GM19372 (cell line): ENCODE results near the gene BICD1.
"Not testable (repeated sequence)": the region's sequence is repeated elsewhere in the genome, so short reads cannot be mapped to it uniquely, and the experiment has no call there.

Experiments
- ATAC-seq: cut with Tn5 transposase; IDR thresholded peaks from one replicate; pipeline ENCODE4 v1.9.1; 2021; ENCODE audit warnings: mild to moderate bottlenecking, low read depth, moderate library complexity; ENCODE audit not compliant: unreplicated experiment

BICD1 gene

DNA sequence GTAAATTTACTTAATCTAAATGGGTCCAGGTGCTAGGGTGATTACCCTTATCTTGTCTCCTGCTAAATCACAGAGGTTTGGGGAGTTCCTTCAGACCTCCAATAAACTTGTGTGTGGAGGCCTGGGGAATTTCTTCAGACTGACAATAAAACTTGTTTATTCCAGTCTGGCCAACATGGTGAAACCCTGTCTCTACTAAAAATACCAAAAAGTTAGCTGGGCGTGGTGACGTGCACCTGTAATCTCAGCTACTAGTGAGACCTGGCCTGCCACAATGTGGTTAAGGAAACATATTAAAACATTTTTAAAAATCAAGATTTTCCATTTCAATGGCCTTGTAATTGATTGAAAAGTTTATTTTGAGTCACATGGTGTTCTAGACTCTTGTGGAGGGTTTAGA lies 165.8 kb downstream of the BICD1 start:
- peak; percentile 19 for ATAC-seq

DNA sequence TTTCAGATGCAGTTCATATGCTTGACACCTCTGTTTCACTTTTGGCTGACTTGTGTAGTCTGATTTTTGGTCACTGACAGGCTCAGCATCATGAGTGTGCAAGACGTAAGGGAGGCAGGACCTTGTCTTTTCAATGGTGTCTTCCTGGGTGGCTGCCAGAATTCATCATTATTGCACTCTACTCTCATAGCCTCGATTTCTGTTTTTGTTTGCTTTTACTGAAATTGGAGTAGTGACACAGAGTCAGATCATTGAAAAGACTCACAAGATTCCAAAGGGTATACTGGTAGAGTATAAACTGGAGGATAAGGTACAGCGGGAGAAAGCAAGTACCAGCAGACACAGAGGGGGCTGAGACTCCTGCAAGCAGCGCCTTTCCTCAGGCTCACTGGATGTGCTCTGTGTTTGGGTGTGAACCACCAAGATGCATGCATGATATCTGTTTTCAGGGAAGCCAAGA lies 166.4 kb downstream of the BICD1 start:
- ATAC-seq, result peak; percentile 55

DNA sequence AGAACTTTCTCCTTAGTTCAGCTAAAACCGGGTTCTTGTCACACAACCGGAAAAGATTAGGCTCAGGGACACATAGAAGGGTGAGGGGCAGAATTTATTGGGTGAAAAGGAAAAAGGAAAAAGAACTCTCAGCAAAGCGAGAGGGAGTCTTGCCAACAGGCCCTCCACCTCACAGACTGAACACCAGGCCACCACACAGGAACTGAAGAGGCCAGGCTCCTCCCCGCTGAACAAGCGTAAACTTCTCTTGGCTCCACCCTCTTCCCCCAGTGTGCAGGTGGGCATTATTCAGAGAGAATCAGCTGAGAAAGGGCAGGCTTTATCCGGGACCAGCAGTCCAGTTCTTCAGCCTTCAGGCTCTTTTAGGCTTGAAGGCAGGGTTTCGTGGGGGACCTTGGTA lies 167.1 kb downstream of the BICD1 start:
- ATAC-seq, result peak; percentile 83

DNA sequence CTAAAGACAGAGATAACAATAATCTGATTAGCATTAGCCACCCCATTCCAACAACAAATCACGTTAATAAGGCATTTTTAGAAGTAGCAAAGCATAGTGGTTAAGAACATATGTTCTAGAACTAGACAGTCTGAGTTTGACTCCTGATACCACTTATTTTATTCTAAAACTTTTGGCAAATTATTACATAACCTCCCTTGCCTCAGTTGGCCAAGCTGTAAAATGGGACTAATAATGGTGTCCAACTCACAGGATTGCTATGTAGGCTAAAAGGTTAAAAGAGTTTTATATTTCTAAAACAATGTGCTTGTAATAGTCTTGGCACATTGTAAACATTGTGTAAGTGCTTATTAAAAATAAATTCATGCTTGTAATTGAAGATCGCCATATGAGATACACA lies 168.0 kb downstream of the BICD1 start:
- no peak for ATAC-seq

DNA sequence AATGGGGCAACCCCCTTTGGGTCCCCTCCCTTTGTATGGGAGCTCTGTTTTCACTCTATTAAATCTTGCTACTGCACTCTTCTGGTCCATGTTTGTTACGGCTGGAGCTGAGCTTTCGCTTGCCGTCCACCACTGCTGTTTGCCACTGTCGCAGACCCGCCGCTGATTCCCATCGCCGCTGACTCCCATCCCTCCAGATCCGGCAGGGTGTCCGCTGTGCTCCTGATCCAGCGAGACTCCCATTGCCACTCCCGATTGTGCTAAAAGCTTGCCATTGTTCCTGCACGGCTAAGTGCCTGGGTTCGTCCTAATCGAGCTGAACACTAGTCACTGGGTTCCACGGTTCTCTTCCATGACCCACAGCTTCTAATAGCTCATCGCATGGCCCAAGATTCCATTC lies 168.9 kb downstream of the BICD1 start:
- not testable (repeated sequence) for ATAC-seq

DNA sequence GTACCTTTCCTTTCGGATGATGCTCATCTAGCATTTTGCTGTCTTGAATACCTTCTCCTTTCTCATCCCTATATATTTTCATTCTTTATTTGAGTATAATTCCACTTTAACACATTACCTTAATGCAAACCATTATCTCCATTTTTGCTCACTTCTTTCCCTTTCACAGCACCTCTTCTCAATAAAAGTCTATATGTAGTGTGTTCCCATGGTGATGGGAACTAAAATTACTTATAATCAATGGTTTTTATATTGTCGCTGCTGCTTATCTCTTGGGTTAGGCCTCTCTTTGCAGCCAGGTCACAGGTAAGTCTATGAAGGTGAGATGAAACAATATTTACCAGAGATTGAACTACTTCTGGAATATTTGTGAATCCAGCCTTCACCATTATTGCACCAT lies 171.1 kb downstream of the BICD1 start:
- ATAC-seq, result no peak

DNA sequence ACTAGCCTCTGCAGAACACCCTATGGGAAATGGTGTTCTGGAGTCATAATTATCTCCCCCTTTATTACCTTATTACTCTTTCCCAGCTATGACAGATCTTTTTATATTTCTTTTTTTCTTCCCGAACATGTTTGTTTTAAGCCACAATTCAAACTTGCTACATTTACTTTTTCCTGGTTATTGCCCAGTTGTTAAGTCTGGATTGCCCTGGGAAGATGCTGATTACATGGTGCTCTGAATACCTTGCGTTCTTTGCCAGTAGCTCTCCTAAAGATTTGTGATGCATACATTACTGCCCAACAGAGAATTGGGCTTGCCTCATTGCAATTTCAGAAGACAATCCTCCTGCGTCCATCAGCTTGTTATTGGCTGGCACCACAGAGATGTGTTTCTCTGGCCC lies 174.5 kb downstream of the BICD1 start:
- ATAC-seq, result no peak

DNA sequence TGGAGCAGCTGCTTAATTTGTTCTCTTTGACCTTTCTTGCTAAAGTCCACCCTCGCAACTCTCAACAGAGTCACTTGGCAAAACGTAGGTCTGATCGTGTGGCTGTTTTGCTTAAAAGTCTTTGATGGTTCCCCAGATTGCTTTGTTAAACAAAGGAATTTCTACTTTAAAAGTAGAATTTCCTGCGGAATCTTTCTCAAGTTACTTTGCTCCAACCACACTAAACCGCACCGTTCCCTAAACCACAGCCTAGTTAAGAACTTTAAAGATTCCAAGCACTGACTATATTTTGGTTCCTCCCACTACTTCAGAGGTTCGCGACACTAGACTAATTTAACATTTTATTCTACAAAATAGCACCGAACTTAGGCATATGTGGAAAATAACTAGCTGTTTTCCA lies 177.9 kb downstream of the BICD1 start:
- no peak for ATAC-seq

DNA sequence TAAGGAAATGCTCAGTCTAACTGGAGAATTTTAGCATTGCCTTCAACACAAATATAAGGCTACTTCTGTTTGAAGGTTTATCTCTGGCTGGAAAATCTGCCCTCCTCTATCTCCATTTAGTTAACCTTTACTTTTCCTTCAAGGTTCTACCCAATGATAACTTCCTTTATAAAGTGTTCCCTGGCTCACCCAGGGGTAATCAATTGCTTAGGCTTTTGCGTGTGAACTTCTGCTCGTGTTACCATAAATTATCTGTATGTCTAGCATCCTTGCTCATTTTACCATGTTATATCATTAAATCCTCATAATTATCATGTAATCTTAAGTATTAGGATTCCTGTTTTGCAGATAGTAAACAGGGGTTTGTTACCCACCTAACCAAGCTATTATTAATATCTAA lies 178.4 kb downstream of the BICD1 start:
- ATAC-seq, result no peak

DNA sequence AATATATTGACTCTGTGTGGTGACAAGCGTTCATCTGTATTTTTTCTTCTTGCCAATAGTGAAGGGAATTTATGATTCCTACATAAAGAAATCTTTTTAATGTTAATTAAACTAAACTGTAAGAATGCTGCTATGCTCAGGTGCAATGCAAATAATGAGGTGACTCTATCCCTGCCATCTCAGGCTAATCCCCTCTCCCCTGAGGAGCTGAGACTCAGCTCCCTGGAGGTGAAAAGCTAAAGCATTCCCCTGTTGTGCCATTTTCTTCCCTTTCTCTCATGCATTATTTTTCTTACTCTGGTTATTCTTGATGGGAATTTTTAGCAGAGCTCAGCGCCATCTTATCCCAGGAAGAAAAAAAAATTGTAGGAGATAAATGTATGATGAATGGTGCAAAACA lies 178.8 kb downstream of the BICD1 start:
- no peak for ATAC-seq

DNA sequence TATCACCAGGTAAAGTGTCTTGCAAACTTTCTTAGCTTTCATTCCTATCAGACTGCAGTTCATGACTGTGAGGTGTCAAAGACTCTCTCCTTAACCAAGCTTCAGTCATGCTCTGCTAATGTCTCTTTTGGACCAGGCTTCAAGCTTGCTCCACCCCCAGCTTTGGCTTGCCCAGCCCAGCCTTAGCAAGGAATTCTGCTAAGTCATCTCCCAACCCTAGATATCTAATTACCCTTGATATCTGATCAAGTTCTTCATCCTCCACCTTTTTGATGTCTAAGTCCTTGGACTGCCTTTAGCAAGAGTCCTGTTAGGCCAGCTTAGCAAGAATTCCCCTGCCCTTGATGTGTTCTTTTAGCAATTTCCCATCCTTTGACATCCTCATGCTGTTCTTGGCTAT lies 183.8 kb downstream of the BICD1 start:
- ATAC-seq, result no peak

DNA sequence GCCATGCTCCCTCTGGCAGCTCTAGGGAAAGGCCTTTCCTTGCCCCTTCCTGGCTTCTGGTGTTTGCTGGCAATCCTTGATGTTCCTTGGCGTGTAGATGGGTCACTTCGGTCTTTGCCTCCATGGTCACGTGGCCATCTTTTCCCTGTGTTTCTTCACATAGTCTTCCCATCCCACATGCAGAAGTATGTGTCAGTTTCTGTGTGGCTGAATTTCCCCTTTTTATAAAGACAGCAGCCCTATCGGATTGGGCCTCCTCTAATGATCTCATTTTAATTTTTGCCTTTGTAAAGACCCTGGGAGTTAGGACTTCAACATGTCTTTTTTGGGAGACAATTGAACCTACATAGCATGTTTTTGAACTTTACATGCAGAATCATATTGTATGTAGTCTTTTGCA lies 185.5 kb downstream of the BICD1 start:
- ATAC-seq, result no peak

DNA sequence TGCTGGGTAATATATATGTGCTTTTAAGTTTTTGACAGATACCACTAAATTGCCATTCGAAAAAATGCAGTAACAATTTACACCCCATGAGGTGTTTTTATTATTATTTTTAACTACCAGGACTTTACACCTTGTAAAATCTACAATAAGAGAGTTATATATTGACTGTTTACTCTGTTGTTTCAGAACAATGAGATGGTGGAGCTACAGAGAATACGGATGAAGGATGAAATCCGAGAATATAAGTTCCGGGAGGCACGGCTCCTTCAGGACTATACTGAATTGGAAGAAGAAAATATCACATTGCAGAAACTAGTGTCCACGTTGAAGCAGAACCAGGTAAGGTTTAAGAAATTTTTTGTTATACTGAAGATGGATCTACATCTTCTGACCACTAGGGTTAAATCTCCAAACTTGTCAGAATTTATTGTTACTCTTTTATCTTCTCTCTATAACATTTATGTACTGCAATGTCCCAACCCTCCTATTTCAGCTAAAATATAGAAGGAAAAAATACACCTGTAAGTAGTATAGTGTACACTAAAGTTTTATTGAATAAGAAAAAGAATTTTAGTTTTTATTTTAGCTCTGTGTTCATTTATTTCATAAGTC lies 187.3 kb downstream of the BICD1 start:
- no peak for ATAC-seq

DNA sequence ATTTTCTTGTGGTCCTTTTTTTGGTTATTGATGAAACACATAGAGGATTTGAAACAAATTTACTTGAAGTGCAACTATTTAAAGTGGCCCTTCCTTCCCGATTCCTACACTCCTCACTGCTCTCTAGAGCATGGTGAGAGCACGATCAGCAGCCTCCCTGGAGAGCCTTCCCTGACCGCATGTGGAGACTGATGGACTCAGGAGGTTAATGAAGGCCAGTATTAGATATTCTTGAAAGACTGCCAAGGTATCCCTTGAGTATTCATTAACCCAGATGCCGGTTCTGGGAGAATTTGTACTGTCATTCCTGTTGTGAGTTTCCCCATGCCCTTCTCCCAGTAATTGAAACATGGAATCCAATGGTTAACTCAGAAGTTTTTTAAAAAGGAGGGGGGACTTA lies 189.9 kb downstream of the BICD1 start:
- no peak for ATAC-seq

DNA sequence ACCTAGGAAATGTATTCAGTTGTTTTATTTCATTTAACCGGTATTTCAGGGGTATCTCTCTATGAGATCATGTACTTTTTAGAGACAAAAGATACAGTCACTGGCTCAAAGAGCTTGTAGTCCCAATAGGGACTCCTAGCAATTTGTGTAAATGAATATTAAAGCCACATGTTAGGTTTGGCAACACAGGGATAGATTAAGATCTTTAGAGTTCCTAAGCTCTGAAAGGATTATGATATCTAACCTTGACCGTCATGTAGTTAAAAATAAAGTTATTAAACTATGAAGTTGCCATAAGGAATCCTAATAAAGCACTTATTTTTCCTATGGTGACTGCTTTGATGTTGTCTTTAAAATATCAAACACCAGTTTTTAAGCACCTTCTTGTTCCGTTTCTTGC lies 192.3 kb downstream of the BICD1 start:
- no peak for ATAC-seq

DNA sequence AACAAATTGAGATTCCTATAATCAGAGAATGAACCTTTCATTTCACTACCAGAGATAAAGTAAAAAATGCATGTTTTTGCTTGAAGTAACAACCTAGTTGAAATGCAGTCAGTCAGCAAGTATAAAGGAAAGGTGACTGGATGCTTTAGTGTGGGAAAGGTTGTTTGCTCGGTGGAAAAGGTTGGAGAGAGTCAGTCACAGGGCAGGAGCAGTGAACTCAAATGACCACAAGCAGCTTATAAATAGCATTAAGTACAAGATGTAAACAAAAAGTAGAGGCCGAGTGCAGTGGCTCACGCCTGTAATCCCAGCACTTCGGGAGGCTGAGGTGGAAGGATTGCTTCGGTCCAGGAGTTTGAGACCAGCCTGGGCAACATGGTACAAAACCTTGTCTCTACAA lies 194.6 kb downstream of the BICD1 start:
- ATAC-seq, result no peak

DNA sequence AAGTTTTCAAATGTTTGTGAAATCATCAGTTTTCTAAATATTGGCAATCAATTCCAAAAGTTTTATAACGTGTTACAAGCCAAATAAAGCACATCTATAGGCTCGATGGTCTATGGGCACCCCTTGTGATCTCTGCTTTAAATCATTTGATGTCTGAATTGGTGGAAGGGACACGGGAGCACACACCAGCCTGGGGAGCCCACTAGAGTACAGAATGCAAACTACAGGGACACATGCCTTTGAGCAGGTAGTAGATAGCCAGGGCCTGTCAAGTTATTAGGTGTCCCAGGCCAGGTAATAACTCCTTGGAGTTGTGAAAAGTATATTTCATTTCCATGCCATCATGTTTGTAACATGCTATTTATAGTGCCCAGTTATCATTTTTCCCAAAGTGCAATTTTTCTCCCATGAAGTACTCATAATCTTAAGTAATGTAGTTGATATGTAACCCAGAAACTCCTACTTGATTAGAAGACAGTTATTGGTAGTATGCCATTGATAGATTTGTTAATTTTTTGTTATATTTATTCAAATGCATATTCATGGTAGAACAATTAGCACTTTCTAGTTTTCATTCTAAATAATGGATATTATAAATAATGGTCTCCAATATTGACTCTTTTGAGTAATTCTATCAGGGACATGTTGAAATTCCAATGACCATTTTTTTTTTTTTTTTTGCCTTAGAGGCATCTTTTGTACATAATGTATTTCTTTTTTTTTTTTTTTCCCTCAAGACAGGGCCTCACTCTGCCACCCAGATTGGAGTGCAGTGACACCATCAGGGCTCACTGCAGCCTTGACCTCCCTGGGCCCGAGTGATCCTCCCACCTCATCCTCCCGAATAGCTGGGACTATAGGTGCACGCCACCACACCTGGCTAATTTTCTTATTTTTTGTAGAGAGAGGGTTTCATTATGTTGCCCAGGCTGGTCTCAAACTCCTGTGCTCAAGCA lies 195.8 kb downstream of the BICD1 start:
- peak; percentile 99 for ATAC-seq

DNA sequence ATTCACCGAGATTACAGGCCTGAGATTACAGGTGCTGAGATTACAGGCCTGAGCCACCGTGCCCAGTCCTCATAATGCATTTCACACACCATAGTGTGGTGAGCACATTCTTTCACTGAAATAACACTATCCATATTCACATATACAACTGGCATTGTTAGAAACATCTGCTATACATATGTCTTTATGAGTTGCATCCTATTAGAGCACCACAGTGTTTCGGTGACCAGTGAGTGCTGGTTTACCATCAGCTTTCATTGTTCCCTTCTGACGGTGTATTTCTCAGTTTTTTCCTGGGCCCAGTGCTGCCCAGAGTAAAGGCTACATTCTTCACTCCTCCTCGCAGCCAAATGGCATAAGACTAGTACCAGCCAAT lies 196.5 kb downstream of the BICD1 start:
- no peak for ATAC-seq

DNA sequence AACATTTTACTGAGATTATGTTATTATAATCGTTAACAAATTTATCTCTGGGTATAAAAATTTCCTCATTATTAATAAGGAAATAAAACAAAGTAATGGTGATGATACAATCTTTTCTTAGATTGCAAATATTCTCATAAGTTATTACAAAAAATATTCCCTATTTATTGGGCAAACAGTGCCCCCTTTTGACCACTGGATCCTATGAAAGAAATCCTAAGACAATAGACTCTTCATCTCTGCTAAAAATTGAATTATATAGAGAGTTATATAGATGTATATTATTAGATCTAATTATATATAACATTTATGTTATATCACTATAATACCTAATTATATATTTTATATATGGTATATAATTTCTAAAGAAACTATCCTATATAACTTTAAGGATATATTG lies 198.5 kb downstream of the BICD1 start:
- no peak for ATAC-seq

DNA sequence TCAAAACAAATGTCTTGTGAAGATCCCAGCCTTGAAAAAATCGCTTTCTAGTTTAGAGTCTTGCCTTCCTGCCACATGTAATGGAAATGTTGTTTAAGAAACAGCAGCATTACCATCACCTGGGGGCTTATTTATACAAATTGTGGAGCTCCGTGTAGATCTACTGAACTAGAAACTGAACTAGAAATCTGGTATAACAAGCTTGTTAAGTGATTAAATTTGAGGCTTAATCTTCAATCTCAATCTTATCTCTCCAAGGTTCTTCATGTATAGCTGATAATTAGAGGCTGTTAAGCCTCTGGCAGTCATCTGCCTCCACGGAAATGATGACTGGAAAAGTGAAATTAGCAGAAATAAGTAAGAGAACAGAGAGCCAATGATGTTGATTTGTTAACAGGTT lies 200.7 kb downstream of the BICD1 start:
- no peak for ATAC-seq

DNA sequence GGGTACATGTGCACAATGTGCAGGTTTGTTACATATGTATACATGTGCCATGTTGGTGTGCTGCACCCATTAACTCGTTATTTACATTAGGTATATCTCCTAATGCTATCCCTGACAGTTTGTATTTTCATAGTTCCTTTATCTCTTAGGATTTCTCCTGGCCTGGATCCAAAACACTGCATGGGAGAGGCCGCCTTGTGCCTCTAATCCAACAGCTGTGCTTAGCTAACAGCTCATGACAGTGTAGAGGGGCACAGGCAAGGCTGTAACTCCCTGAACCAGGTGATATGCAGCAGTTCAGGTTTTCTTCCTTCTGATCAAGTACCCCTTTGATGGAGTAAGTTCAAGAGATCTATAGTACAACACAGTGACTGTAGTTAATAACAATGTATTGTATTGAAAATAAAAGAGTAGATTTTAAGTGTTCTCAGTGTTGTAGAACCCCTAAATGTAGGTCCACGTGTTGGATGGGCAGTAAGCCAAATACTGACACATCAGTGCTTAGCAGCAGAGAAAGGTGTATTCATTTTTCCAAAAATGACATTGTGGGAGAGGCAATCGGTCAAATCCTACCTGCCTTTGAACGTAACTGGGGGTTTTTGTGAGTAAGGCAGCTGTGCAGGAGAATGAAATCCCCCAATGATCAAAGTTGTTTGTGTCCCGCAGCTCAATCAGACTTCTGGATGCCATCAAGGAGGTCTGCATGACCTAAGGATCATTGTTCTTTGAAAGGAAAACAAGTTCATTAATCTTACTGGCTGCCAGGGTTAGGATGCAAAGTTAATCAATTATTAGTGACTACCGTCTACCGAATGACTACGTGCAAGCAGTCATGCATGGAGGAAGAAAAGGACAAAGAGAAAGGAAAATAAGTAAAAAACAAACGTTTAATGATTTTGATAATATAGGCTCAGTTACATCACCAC lies 203.4 kb downstream of the BICD1 start:
- no peak for ATAC-seq
